Measurements from ENCODE around the gene PLEKHA6. TPM values are rescaled to one million over a fixed set of nuclear protein-coding genes. Genes with fewer than 3 reads are reported as not detected.

PLEKHA6 gene
- polyA plus RNA-seq, 1 experiment: 4.2 TPM

- H3K36me3 ChIP-seq (ENCODE audit: control insufficient read depth, insufficient read depth, low read length): no peaks in the 10 kb centered on the region
- CTCF ChIA-PET: interaction anchor here (0.9 to 9.5 kb wide), 10 partner anchors 20 to 230 kb away, joined by 3 to 218 read pairs (median 10); partner anchors contain the start of gene GOLT1A
- POLR2A ChIA-PET: no interaction called here
- DNase-seq (ENCODE audit: low read depth): no peak
- no peaks in the 10 kb centered on the region for H3K27me3 ChIP-seq (ENCODE audit: control insufficient read depth, insufficient read depth, low read length)
- H3K4me3 ChIP-seq (ENCODE audit: low read depth, low read length): no peak overlapping the region
- TF ChIP-seq CTCF (IDR thresholded peaks at IDR 0.05; ENCODE audit: insufficient read depth, low read depth, low read length): no peak
Observed at GRCh38 chr1:204357551-204358490, 1.9 kb downstream of the PLEKHA6 start.

- Histone ChIP-seq H3K27me3 (ENCODE audit: control insufficient read depth, insufficient read depth, low read length) (no peaks in the 10 kb centered on the region), H3K4me3 (ENCODE audit: low read depth, low read length) (no peak overlapping the region), H3K36me3 (ENCODE audit: control insufficient read depth, insufficient read depth, low read length) (no peaks in the 10 kb centered on the region)
- POLR2A ChIA-PET: interaction anchor here (0.5 kb wide), 1 partner anchor 57 kb away, joined by 3 read pairs; no protein-coding TSS in a partner anchor
- no peak for TF ChIP-seq CTCF (IDR thresholded peaks at IDR 0.05; ENCODE audit: insufficient read depth, low read depth, low read length)
- DNase-seq (ENCODE audit: low read depth): no peak
- CTCF ChIA-PET: interaction anchor here (0.7 to 9.5 kb wide), 6 partner anchors 99 to 486 kb away, joined by 3 to 218 read pairs (median 4); no protein-coding TSS in a partner anchor
Observed at GRCh38 chr1:204356997-204357396, 2.7 kb downstream of the PLEKHA6 start.

- H3K36me3 ChIP-seq (ENCODE audit: control insufficient read depth, insufficient read depth, low read length): no peaks in the 10 kb centered on the region
- no peaks in the 10 kb centered on the region for H3K27me3 ChIP-seq (ENCODE audit: control insufficient read depth, insufficient read depth, low read length)
- DNase-seq (ENCODE audit: low read depth): no peak
- H3K4me3 ChIP-seq (ENCODE audit: low read depth, low read length): no peak overlapping the region
- ChIA-PET POLR2A (no interaction called here), CTCF (no interaction called here)
- TF ChIP-seq CTCF (IDR thresholded peaks at IDR 0.05; ENCODE audit: insufficient read depth, low read depth, low read length): no peak
Observed at GRCh38 chr1:204355913-204356312, 3.8 kb downstream of the PLEKHA6 start.

GRCh38 chr1:204354579-204354978 is 5.2 kb downstream of the PLEKHA6 start:
- POLR2A ChIA-PET: no interaction called here
- no peak for TF ChIP-seq CTCF (IDR thresholded peaks at IDR 0.05; ENCODE audit: insufficient read depth, low read depth, low read length)

GRCh38 chr1:204353213-204353910 is 6.4 kb downstream of the PLEKHA6 start:
- no peaks in the 10 kb centered on the region for H3K36me3 ChIP-seq (ENCODE audit: control insufficient read depth, insufficient read depth, low read length)
- TF ChIP-seq CTCF (IDR thresholded peaks at IDR 0.05; ENCODE audit: insufficient read depth, low read depth, low read length): no peak
- H3K4me3 ChIP-seq (ENCODE audit: low read depth, low read length): no peak overlapping the region
- no peak for DNase-seq (ENCODE audit: low read depth)
- POLR2A ChIA-PET: no interaction called here
- H3K27me3 ChIP-seq (ENCODE audit: control insufficient read depth, insufficient read depth, low read length): no peaks in the 10 kb centered on the region
- CTCF ChIA-PET: interaction anchor here (0.6 to 3.5 kb wide), 7 partner anchors 7 to 191 kb away, joined by 3 to 18 read pairs (median 3); partner anchors contain the start of gene GOLT1A

More at GRCh38 chr1:204354579-204354978, 5.2 kb downstream of the PLEKHA6 start:
- CTCF ChIA-PET: interaction anchor here (0.9 to 1.2 kb wide), 5 partner anchors 9 to 192 kb away, joined by 3 to 7 read pairs (median 4); no protein-coding TSS in a partner anchor
- Histone ChIP-seq H3K36me3 (ENCODE audit: control insufficient read depth, insufficient read depth, low read length) (no peaks in the 10 kb centered on the region), H3K4me3 (ENCODE audit: low read depth, low read length) (no peak overlapping the region), H3K27me3 (ENCODE audit: control insufficient read depth, insufficient read depth, low read length) (no peaks in the 10 kb centered on the region)
- DNase-seq (ENCODE audit: low read depth): no peak
